ENCODE data around the gene NCAPD3.

Gene NCAPD3

DNA sequence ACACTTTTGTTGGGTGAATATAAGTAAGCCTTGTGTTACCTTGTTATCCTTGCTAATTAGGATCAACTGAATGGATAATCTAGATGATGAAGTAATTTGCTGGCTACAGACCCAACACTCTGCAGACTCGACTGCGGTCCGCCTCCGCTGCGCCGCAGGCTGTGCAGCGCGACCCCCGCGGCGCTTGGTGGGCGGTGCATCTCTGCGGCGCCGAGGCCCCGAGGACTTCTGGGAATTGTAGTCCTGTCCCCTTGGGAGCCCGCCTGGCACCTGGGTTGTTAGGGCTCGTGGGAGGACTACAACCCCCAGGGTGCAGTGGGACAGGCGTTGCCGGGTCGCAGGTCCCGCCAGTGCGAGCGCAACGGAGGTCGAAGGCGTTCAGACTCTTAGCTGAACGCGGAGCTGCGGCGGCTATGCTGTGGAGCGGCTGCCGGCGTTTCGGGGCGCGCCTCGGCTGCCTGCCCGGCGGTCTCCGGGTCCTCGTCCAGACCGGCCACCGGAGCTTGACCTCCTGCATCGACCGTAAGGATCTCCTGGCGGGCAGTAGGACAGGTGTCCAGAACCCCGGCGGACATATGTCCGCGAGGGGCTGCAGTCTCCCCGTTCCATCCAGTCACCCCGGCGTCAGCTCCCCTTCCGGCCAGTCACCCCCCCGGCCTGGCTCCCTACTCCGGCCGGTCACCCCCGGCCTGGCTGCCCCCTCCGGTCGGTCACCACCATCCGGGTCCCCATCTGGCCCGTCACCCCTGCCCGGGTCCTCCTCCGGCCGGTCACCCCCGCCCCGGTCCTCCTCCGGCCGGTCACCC lies 29.6 kb upstream of the NCAPD3 start, which contains the start of the genes ACAD8 and THYN1:
ACAD8 (plus strand) TSS at position 381 of the 806 bp plus-strand sequence; CDS start at position 414, 33 bp downstream.
THYN1 (minus strand) TSS at position 165 of the 806 bp plus-strand sequence. CDS start 470 bp downstream, outside the sequence.
- DNase-seq: peak; percentile 92 to 95 (median 92)

DNA sequence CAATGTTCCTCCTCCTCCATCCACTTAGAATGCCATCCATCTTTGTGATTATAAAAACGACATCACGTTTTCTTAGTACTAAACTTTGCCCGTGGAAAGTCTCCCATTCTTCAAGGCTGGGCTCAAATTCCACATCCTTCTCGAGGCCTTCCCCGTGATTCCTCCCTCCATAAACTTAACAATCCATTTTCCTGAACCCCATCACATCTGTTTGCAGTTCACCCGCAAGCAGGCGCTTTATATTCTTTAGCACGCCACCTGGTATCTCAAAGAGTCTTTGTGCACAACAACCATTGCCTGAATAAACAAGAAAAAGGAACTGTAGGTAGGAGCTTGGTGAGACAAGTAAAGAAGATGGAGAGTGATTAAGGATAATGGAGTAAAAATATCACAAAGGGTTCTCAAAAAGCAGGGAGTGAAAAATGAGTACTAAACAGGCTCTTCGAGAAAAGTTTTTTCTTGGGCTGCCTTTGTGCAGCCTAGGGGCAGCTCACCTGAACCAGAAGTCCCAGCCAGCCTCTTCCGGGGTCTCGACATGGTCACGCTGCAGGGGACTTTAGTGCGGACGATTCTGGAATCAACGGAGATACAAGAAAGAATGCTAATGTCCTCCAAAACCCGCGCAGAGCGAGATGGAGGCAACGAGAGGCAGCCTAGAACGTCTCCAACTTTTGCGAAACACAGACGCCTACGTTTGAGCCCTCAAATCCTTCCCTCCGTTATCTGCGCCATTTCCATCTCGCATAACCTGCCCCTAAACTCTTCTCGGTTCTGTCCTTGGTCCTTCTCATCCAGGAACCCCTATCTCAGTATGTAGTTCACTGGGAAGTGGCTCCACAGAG lies 28.8 kb upstream of the NCAPD3 start:
- DNase-seq: peak in 1 of 6 experiments; percentile 30

DNA sequence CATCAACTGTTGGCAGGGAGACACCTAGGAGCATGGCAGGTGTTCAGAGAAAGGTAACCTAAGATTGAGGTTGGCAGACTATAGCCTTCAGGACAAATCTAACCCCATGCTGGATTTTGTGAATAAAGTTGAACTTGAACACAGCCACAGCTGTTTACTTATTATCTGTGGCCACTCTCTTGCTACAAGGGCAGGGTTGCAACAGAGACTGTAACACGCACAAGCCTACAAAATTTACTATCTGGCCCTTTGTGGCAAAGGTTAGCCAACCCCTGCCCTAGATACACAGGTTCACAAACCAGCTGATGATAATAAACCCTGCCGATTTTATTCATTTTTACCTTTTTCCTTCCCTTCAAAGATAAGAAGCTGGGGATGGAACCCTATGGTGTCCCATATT lies 26.9 kb upstream of the NCAPD3 start:
- DNase-seq: no peak

- DNase-seq: no peak
Measured at GRCh38 chr11:134250246-134250645, 26.5 kb upstream of the NCAPD3 start.

GRCh38 chr11:134248910-134249480 lies 25.2 kb upstream of the NCAPD3 start:
- DNase-seq: no peak

GRCh38 chr11:134246678-134247077 lies 22.9 kb upstream of the NCAPD3 start:
- DNase-seq: no peak

- no peak for DNase-seq
Measured at GRCh38 chr11:134246100-134246499, 22.3 kb upstream of the NCAPD3 start.

- no peak for DNase-seq
Measured at GRCh38 chr11:134245434-134245833, 21.7 kb upstream of the NCAPD3 start.

DNA sequence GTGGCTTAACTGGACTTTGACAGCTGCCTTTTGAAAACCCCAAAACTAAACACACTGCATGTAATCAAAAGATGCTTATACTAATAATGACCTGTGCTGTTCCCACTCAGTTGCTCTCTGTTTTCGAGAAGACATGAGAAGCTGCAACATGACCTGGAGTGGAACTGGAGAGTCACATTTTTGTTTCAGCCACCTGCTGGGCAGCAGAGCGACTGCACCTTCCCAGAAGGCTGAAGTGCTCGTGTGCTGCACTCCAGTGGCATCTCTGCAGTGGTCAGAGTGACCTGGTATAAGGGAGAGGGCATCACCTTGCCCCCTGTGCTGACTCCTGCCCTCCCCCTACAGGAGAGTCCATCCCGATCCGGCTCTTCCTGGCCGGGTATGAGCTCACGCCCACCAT lies 20.8 kb upstream of the NCAPD3 start:
- DNase-seq: peak in 2 of 6 experiments; percentile 18 to 28

GRCh38 chr11:134243913-134244312 lies 20.1 kb upstream of the NCAPD3 start:
- no peak for DNase-seq

GRCh38 chr11:134242376-134242775 lies 18.6 kb upstream of the NCAPD3 start:
- DNase-seq: no peak

GRCh38 chr11:134240592-134240991 lies 16.8 kb upstream of the NCAPD3 start:
- no peak for DNase-seq

DNA sequence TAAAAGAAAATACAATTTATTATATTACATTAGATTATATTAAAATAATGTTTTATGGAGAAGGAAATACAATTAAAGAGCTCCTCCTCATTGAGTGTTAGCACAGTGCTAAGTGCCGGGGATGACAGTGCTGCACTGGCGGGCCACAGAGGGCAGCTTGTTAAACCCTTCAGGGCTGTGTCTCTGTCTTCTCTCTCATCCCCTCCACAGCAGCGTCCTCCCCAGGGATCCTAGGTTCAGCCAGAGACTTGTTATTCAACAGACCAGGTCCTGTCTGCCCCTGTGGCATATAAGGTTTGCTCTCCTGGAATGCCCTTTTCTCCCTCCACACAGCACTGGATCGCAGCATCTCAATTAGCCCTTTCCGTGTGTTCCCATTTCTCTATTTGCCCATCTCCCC lies 15.2 kb upstream of the NCAPD3 start:
- DNase-seq: no peak

- no peak for DNase-seq
Measured at GRCh38 chr11:134237557-134237922, 13.8 kb upstream of the NCAPD3 start.

- no peak for DNase-seq
Measured at GRCh38 chr11:134236834-134237556, 13.2 kb upstream of the NCAPD3 start.

- no peak for DNase-seq
Measured at GRCh38 chr11:134235399-134235798, 11.6 kb upstream of the NCAPD3 start.

GRCh38 chr11:134233729-134234179 lies 10.0 kb upstream of the NCAPD3 start:
- no peak for DNase-seq

GRCh38 chr11:134231958-134232659 lies 8.3 kb upstream of the NCAPD3 start:
- DNase-seq: no peak

DNA sequence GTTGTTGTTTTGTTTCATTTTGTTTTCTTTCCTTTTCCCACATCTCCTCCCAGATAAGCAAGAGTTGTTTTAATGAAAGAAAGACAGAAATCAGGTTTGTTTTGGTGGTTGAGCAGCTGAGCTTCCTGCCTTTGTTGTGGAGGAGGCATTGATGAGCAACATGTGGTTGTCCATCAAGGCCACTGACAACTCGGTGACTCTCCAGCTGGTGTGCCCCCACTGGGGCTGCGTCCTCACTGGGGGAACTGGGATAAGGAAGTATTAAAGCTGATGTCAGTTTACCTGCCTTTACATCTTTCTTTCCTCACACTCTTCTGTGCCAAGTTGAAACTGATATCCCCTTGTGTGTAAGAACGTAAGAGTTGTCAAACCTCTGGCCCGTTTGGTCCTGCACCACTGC lies 6.6 kb upstream of the NCAPD3 start:
- DNase-seq: no peak

- no peak for DNase-seq
Measured at GRCh38 chr11:134229126-134229790, 5.5 kb upstream of the NCAPD3 start.

DNA sequence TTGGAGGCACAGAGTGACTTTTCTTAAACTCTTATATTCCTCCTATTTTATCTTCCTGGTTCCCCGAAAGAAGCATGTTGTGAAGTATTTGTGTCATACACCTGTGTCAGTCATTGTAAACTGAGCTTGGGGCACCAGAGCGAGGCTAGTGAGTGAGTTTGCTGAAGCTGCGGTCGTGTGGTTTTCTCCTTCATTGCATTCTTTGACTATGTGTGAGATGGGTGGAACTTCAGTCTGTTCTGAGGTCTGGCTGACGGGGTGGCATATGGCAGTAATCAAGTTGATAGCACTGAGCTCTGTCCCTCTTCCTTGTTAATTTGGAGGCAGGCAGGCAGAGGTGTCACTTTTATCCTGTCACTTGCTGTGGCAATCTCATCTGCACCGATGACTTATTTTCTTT lies 4.9 kb upstream of the NCAPD3 start:
- DNase-seq: no peak

All from stimulated activated naive CD4-positive, alpha-beta T cell (primary cell).